OCI-LY1 (cell line): ENCODE measurements around the gene TXNRD3.

Experiments used
- H2AFZ ChIP-seq: fragments of 200-600 bp; sonication (generic), shearing (Covaris generic); 2 replicates; pipeline ENCODE4 v1.6.0; 2014; ENCODE audit warnings: antibody characterized with exemption, mild to moderate bottlenecking, low read length
- H3F3A ChIP-seq: fragments of 200-600 bp; sonication (generic), shearing (Covaris generic); 2 replicates; pipeline ENCODE4 v1.6.0; 2014; ENCODE audit warnings: mild to moderate bottlenecking, antibody characterized with exemption, low read length, moderate library complexity; ENCODE audit not compliant: insufficient read depth
- H3K27ac ChIP-seq: fragments of 200-600 bp; sonication (generic); 2 replicates; pipeline ENCODE4 v1.5.1; 2014; ENCODE audit warnings: low read length, mixed run types, mild to moderate bottlenecking, low read depth; ENCODE audit not compliant: poor library complexity, severe bottlenecking
- H3K27me3 ChIP-seq: fragments of 200-600 bp; sonication (generic); 2 replicates; pipeline ENCODE4 v1.6.0; 2014; ENCODE audit warnings: antibody characterized with exemption, mild to moderate bottlenecking, low read length, moderate library complexity; ENCODE audit not compliant: insufficient read depth
- H3K36me3 ChIP-seq: fragments of 200-600 bp; sonication (generic); 2 replicates; pipeline ENCODE4 v1.6.1; 2014; ENCODE audit warnings: mild to moderate bottlenecking, antibody characterized with exemption, low read length, moderate library complexity, mixed read lengths; ENCODE audit not compliant: insufficient read depth
- H3K4me1 ChIP-seq: fragments of 200-600 bp; sonication (generic); 2 replicates; pipeline ENCODE4 v1.5.1; 2014; ENCODE audit warnings: mild to moderate bottlenecking, low read length, moderate library complexity; ENCODE audit not compliant: insufficient read depth, severe bottlenecking
- H3K4me2 ChIP-seq: fragments of 200-600 bp; sonication (generic), shearing (Covaris generic); 2 replicates; pipeline ENCODE4 v1.6.1; 2014; ENCODE audit warnings: low read length
- H3K4me3 ChIP-seq: fragments of 200-600 bp; sonication (generic); 2 replicates; pipeline ENCODE4 v1.5.1; 2014; ENCODE audit warnings: low read length, low read depth, mild to moderate bottlenecking, mixed read lengths; ENCODE audit not compliant: poor library complexity, severe bottlenecking
- H3K79me2 ChIP-seq: fragments of 200-600 bp; shearing (Covaris generic); 2 replicates; pipeline ENCODE4 v1.6.1; 2016; ENCODE audit warnings: mixed run types, low read length, mixed read lengths; ENCODE audit not compliant: insufficient read depth
- H3K9ac ChIP-seq: fragments of 200-600 bp; sonication (generic), shearing (Covaris generic); 2 replicates; pipeline ENCODE4 v1.6.1; 2014; ENCODE audit warnings: mild to moderate bottlenecking, low read length, mixed read lengths
- H3K9me2 ChIP-seq: fragments of 200-600 bp; sonication (generic), shearing (Covaris generic); 2 replicates; pipeline ENCODE4 v1.6.1; 2014; ENCODE audit warnings: low read depth, mild to moderate bottlenecking, low read length, mixed read lengths
- H3K9me3 ChIP-seq: fragments of 200-600 bp; shearing (Covaris generic); 2 replicates; pipeline ENCODE4 v1.6.1; 2014; ENCODE audit warnings: low read length, mixed read lengths
- H4K20me1 ChIP-seq: fragments of 200-600 bp; sonication (generic), shearing (Covaris generic); 2 replicates; pipeline ENCODE4 v1.6.0; 2016; ENCODE audit warnings: mild to moderate bottlenecking, low read length; ENCODE audit not compliant: insufficient read depth
- EZH2 ChIP-seq: fragments of 200-600 bp; sonication (generic), shearing (Covaris generic); IDR thresholded peaks from 2 replicates; pipeline ENCODE4 v1.8.0; 2017; ENCODE audit warnings: borderline replicate concordance, mixed run types, mild to moderate bottlenecking, antibody characterized with exemption, low read length, moderate library complexity, mixed read lengths
- TF ChIP-seq, protein P1 (sequence below): fragments of 200-600 bp; sonication (generic), shearing (Covaris generic); IDR thresholded peaks from 2 replicates; pipeline ENCODE4 v1.5.1; 2017; ENCODE audit warnings: mild to moderate bottlenecking, antibody characterized with exemption, low read length, moderate library complexity, mixed read lengths

Gene TXNRD3

DNA sequence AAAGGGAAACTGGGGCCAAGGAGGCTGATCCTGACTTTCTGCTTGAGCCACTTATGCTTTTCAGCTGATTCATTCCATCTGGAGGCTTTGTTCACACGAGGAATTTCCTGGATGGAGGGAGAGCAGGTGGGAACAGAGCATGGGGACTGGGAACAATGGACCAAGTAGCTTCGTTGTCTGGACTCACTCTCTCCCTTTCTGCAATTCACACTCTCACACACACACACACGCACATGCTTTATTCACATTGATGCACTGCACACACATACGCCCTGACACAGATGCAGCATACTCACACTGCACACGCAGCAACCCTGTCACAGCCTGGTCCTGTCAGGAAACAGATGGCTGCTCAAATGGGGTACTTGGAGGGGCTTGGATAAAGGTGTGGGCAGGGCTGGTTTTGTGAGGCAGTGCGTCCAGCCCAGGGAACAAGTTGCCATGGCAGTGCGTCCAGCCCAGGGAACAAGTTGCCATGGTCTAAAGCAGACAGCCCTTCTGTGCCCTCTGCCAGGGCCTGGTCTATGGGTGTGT lies 29.4 kb upstream of the TXNRD3 start:
- Histone ChIP-seq H3K79me2 (no peaks in the 10 kb centered on the region), H3K27ac (no peak overlapping the region), H3K36me3 (no peaks in the 10 kb centered on the region), H3K9me2 (no peaks in the 10 kb centered on the region), H4K20me1 (no peaks in the 10 kb centered on the region), H3K9me3 (no peaks in the 10 kb centered on the region), H3K4me1 (no peaks in the 10 kb centered on the region), H3K27me3 (no peaks in the 10 kb centered on the region), H3K4me2 (no peak overlapping the region), H2AFZ (no peak overlapping the region), H3K4me3 (no peak overlapping the region), H3F3A (no peaks in the 10 kb centered on the region), H3K9ac (no peak overlapping the region)
- TF ChIP-seq EZH2: no peak
- TF ChIP-seq, protein P1, sequence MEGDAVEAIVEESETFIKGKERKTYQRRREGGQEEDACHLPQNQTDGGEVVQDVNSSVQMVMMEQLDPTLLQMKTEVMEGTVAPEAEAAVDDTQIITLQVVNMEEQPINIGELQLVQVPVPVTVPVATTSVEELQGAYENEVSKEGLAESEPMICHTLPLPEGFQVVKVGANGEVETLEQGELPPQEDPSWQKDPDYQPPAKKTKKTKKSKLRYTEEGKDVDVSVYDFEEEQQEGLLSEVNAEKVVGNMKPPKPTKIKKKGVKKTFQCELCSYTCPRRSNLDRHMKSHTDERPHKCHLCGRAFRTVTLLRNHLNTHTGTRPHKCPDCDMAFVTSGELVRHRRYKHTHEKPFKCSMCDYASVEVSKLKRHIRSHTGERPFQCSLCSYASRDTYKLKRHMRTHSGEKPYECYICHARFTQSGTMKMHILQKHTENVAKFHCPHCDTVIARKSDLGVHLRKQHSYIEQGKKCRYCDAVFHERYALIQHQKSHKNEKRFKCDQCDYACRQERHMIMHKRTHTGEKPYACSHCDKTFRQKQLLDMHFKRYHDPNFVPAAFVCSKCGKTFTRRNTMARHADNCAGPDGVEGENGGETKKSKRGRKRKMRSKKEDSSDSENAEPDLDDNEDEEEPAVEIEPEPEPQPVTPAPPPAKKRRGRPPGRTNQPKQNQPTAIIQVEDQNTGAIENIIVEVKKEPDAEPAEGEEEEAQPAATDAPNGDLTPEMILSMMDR: no peak

- TF ChIP-seq, protein P1: no peak
- no peak for TF ChIP-seq EZH2
- no peak overlapping the region for H3K27ac ChIP-seq
These were observed 28.1 kb upstream of the TXNRD3 start for GRCh38 chr3:126683069-126683468.

DNA sequence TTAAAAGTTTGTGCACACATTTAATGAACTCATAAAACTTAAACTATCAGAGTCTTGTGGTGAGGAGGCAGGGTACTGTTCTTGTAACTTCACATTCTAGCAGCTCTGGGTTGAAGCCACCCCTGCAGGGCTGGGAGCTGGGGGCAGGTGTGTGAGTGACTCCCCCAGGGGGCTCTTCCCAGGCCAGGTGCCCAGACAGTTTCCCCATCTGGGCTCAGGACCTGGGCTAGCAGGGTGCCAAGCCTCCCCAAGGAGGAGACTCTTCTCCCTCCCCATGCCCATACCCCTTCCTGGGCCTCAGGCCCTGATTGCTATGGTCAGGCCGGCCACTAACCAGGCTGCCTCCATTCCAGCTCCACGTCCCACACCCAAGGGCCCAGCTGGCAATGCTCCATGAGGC lies 27.1 kb upstream of the TXNRD3 start:
- no peaks in the 10 kb centered on the region for H3K9me2 ChIP-seq
- no peaks in the 10 kb centered on the region for H3K79me2 ChIP-seq

More at GRCh38 chr3:126683069-126683468, 28.1 kb upstream of the TXNRD3 start:
- H3K4me2 ChIP-seq: no peak overlapping the region
- H3K9me3 ChIP-seq: no peaks in the 10 kb centered on the region
- H3K9ac ChIP-seq: no peak overlapping the region
- peaks cover 5% of the 10 kb centered on the region for H3K4me1 ChIP-seq
- no peak overlapping the region for H3K4me3 ChIP-seq
- H4K20me1 ChIP-seq: no peaks in the 10 kb centered on the region
- no peaks in the 10 kb centered on the region for H3K36me3 ChIP-seq
- H3F3A ChIP-seq: no peaks in the 10 kb centered on the region
- no peaks in the 10 kb centered on the region for H3K9me2 ChIP-seq
- H3K79me2 ChIP-seq: no peaks in the 10 kb centered on the region
- H2AFZ ChIP-seq: no peak overlapping the region
- H3K27me3 ChIP-seq: no peaks in the 10 kb centered on the region

More for the DNA sequence above, 27.1 kb upstream of the TXNRD3 start:
- Histone ChIP-seq H3K4me2 (no peak overlapping the region), H2AFZ (no peak overlapping the region), H3K9ac (no peak overlapping the region), H3K27ac (no peak overlapping the region), H3K4me3 (no peak overlapping the region), H4K20me1 (no peaks in the 10 kb centered on the region), H3K9me3 (no peaks in the 10 kb centered on the region), H3K36me3 (no peaks in the 10 kb centered on the region), H3K27me3 (no peaks in the 10 kb centered on the region), H3K4me1 (peaks cover 5% of the 10 kb centered on the region), H3F3A (no peaks in the 10 kb centered on the region)
- TF ChIP-seq EZH2: no peak
- TF ChIP-seq, protein P1: no peak
